Activated CD4-positive, alpha-beta T cell treated with anti-CD3 and anti-CD28 coated beads, Interleukin-2, Interleukin-4, amounts not matched to agents 100 ng/mL and 50 ng/mL, durations not matched to agents 16 hours and 8 hours (primary cell): Measurements from ENCODE around the gene WFDC1.

Experiments
- DNase-seq: peaks from one replicate; pipeline ENCODE4 v3.0.0-alpha.2; 2020; ENCODE audit warnings: low spot score

The WFDC1 gene

DNA sequence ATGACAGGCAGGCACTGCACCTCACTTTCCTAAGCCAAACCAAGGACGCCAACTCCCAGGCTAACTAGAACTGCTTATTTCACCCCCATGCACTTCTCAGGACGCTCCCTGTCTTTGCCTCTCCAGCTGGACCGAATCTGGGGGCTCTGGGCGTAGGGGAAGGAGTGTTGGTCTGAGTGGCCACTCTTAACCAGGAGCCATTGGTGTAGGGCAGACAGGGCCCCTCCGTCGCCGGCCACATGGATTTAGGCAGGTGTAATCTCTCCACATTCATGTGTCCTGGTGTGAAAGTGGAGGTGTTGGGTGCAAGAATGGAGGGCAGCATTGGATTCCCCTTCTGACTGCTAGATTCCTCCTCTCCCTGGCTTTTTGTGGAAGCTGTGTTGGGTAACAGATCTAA, 83.4 kb downstream of the WFDC1 start:
- no peak for DNase-seq

DNA sequence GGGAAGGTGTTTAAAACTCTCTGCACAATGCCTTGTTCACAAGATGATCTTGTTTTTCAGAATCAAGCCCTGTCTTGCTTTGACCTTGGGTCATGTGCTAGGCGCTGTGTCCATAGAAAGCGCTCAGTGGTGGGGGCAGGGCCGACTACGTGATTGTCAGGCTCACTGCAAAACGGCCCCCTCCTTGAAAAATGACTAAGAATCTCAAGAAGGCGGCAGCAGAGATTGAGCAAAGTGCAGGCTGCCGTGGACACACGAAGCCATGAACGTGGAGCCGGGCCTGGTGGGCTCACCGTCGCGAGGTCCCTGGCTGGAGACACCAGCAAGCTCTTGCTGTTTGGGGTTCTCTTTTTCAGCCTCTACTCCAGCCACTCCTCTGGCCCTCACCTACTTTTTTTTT, 83.9 kb downstream of the WFDC1 start:
- no peak for DNase-seq

DNA sequence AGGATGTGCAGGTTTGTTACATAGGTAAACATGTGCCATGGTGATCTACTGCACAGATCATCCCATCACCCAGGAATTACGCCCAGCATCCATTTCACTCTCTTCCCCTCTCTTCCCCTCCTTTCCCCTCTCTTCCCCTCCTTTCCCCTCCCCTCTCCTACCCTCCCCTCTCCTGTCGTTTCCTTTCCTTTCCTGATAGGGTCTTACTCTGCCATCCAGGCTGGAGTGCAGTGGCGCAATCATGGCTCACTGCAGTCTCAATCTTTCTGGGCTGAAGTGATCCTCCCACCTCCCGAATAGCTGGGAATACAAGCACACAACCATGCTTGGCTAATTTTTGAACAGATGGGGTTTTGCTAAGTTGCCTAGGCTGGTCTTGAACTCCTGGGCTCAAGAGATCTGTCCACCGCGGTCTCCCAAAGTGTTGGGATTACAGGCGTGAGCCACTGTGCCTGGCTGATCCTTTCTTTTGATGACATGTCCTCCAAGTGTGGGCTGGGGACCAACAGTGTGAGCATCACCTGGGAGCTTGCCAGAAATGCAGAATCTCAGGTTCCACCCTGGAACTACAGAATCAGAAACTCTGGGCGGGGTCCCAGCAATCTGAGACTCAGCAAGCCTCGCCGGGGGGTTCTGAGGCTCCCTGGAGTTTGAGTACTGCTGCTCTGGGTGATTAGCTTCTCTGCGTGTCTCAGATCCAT, 84.5 kb downstream of the WFDC1 start:
- no peak for DNase-seq
